ENCODE measurements around the gene ACKR2. TPM values are rescaled to one million over a fixed set of nuclear protein-coding genes. Genes with fewer than 3 reads are reported as not detected.

ACKR2 gene
- total RNA-seq, 1 donor from 2014 or later = 0.89 TPM

DNA sequence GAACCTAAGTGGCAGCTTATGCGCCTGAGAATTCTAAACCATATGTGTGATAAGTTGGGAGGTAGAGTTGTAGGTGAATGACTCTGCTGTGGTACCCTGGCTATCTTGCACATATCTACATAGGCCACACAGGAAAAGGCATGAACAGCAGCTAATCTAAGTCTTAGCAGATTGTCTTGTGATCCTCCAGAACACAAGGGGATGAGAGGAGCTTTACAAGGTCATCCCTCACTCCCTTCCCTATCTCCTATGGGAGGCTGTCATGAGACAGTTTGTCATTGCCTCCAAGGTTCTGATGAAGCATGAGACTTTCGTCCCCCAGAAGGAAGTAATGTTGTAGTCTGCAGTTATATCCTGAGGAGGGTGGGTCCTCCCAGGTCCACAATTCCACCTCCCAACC, 93.0 kb downstream of the ACKR2 start:
- DNase-seq (ENCODE audit: missing footprints) (no peak), ATAC-seq (no peak)
- intact Hi-C loops (cut with DNase I) = no loop called here

DNA sequence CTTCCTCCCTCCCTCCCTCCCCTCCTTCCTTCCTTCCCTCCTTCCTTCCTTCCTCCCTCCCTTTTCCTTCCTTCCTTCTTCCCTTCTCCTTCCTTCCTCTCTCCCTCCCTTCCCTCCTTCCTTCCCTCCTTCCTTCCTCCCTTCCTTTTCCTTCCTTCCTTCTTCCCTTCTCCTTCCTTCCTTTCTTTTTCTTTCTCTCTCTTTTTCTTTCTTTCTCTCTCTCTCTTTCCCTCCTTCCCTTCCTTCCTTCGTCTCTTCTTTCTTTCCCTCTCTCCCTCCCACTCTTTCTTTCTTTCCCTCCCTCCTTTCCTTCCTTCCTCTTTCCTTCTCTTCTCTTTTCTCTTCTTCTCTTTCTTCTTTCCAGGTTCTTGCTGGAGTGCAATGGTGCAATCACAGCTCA, 94.8 kb downstream of the ACKR2 start:
- DNase-seq (ENCODE audit: missing footprints) = no peak
- intact Hi-C loops (cut with DNase I) = no loop called here
- no peak for ATAC-seq

DNA sequence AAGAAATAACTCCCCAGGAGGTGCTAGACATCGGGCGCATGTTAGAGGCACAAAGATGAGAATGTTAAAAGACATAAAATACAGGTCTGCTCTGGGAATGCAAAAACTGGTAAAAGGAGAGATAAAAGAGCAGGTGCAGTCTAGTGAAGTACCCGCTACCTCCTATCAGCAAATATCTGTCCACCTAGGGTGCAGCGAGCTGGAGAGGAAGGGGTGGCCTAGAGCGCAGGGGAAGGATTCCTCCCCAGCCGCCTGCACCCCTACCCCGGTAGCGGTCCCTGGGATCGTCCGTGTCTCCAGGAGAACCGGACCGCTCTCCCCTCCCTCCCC, 96.5 kb downstream of the ACKR2 start:
- ATAC-seq (no peak), DNase-seq (ENCODE audit: missing footprints) (no peak)
- intact Hi-C loops (cut with DNase I) = no loop called here

DNA sequence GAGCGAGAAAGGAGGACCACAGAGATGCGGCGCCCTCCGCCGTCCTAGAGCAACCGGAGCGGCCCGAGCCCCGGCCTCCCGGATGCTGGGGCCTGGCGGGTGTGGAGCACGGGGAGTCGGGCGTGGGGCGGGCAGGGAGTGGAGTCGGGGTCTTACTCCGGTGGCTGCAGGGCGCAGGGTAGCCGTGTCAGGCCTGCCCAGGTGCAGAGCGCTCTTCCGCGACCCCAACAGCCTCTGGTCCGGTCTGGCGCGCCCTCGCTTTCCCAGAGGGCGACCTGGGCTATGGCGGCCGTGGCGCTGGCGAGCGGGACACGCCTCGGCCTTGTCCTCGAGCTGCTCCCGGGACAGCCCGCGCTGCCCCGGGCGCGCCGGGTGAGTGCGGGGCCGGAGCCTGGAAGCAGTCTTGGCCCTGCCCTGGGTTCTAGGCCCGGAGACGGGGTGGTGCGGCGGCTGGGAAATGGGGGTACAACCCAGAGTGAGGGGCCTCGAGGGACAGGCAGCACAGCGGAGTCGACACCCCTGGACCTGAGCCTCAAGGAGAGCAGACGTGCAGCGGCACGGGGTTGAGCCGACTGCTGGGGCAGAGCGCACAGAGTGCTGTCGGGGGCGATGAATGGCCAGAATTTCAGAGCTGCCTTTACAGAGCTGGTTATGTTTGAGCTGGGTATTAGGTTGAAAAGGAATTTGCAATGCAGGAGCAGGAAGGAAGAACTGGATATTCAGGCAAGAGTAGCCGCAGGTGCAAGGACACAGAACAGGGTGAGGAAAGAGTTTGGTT, 97.0 kb downstream of the ACKR2 start, which contains the start of gene ZNF662:
Gene ZNF662 (plus strand): TSS at position 73 of the 778 bp plus-strand sequence. CDS start 1,973 bp downstream, outside the sequence.
- peak; percentile 73 for DNase-seq (ENCODE audit: missing footprints)
- ATAC-seq = peak; percentile 91
- intact Hi-C loops (cut with DNase I) = no loop called here

DNA sequence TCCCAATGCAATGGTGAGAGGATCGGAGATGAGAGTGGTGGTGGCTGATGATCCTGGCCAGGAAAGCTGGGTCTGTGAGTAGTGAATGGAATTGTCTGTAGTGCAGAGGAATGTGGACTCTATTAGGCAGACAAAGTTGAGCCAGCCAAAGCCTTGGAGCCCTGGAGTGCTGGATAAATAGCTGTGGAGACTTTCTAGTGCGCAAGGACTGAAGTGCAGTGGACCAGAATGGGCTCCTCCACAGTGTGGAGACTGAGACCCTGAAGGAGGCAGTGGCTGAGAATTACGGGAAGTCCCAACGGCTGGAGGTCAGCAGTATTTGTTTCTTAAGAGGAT, 97.6 kb downstream of the ACKR2 start:
- ATAC-seq = no peak
- intact Hi-C loops (cut with DNase I) = no loop called here
- no peak for DNase-seq (ENCODE audit: missing footprints)

DNA sequence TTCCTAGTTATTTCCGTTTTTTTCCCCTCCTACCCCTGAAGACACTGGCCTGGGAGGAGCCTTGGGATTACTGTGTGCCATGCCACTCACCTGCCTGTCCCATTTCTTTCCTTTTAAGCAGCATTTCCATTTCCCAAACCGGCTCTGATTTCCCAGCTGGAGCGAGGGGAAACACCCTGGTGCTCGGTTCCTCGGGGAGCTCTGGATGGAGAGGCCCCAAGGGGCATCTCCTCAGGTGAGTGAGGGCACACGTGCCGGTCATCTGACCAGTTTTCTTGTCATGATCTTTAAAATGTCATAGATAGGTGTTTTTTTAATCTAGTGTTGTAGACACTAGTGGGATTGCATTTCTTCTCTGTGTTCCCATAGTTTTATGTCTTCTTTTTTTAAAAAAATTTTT, 99.4 kb downstream of the ACKR2 start:
- ATAC-seq (no peak), DNase-seq (ENCODE audit: missing footprints) (no peak)
- intact Hi-C loops (cut with DNase I) = no loop called here

DNA sequence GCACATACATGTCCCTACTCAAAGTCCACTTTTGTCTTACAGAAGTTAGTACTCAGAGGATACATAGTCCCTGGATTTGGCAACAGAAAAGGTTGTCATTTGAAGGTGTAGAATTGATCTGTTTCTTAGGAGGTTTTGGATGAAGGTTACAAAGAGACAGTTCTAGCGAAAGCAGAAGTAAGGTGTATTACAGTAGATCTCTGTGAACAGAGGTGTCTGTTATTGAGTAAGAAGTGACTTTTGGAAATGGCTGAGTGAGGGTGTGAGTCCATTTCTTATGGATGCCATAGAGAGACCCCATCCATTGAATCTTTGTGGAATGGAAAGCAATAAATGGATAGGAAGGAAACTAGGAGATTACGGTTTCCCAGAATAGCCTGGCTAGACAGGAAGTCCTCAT, 102.3 kb downstream of the ACKR2 start:
- no peak for ATAC-seq
- DNase-seq (ENCODE audit: missing footprints) = no peak
- intact Hi-C loops (cut with DNase I) = no loop called here

DNA sequence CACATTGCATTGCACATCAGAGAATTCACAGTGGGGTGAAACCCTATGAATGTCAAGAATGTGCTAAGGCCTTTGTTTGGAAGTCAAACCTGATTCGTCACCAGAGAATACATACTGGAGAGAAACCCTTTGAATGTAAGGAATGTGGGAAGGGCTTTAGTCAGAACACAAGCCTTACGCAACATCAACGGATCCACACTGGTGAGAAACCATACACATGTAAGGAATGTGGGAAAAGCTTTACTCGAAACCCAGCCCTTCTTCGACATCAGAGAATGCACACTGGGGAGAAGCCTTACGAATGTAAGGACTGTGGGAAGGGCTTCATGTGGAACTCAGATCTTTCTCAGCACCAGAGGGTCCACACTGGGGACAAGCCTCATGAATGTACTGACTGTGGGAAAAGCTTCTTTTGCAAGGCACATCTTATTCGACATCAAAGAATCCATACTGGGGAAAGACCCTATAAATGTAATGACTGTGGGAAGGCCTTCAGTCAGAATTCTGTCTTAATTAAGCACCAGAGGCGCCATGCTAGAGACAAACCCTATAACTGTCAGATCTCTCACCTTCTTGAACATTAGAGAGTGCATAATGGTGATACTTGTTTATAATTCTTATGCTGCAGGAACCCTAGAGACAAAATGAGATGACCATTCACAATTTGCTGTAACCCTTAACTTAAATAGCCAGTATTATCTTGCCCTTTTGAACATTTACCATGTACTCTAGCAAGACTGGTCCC, 105.7 kb downstream of the ACKR2 start:
- DNase-seq (ENCODE audit: missing footprints) (no peak), ATAC-seq (no peak)
- intact Hi-C loops (cut with DNase I) = no loop called here

Other genes starting within 250 kb of the ACKR2 start
- 23.9 TPM for gene SEC22C, start 227.5 kb upstream of the ACKR2 start, total RNA-seq
- 9.7 TPM for gene SS18L2, start 218.6 kb upstream of the ACKR2 start, total RNA-seq
- gene NKTR, start 208.8 kb upstream of the ACKR2 start, total RNA-seq = 21.2 TPM
- 80.2 TPM for gene ZBTB47, start 155.7 kb upstream of the ACKR2 start, total RNA-seq
- not detected for gene KLHL40, start 123.9 kb upstream of the ACKR2 start, total RNA-seq
- gene HHATL, start 106.6 kb upstream of the ACKR2 start, total RNA-seq = 440 TPM
- gene CCDC13, start 36.2 kb upstream of the ACKR2 start, total RNA-seq = 0.41 TPM
- gene HIGD1A, start 5.0 kb upstream of the ACKR2 start, total RNA-seq = 335 TPM
- gene CYP8B1, start 66.4 kb downstream of the ACKR2 start, total RNA-seq = not detected
- gene ZNF662, start 96.7 kb downstream of the ACKR2 start, total RNA-seq = 4.1 TPM
- gene GASK1A, start 169.9 kb downstream of the ACKR2 start, total RNA-seq = 0.92 TPM

All from Right ventricle myocardium inferior (tissue), 1 donor.